Uterus (tissue), 4 donors: ENCODE results near the gene PTPRJ. TPM values are rescaled to one million over a fixed set of nuclear protein-coding genes. Genes with fewer than 3 reads are reported as not detected.

Experiments
- DNase-seq, 2 donors: peaks; one replicate each; pipeline ENCODE4 v3.0.0-alpha.2; 2019 to 2020
- H3K27ac ChIP-seq, 2 donors: fragments of 200-600 bp; sonication (generic); 1 replicate in 1 of 2; 2 replicates in 1 of 2; pipeline ENCODE4 v1.5.1; 2016 to 2018
- H3K27me3 ChIP-seq, 2 donors: fragments of 200-600 bp; sonication (generic); one replicate each; pipeline ENCODE4 v1.5.1; 2018 to 2019; ENCODE audit warnings: control low read depth in 1 of 2
- H3K36me3 ChIP-seq, 2 donors: fragments of 200-600 bp; sonication (generic); one replicate each; pipeline ENCODE4 v1.5.1; 2019; ENCODE audit warnings: control low read depth in 1 of 2
- H3K4me1 ChIP-seq, 2 donors: fragments of 200-600 bp; sonication (generic); one replicate each; pipeline ENCODE4 v1.5.1; 2018 to 2019; ENCODE audit warnings: control low read depth in 1 of 2
- H3K4me3 ChIP-seq, 2 donors: fragments of 200-600 bp; sonication (generic); 1 replicate in 1 of 2; 2 replicates in 1 of 2; pipeline ENCODE4 v1.5.1; 2018 to 2019; ENCODE audit warnings: mild to moderate bottlenecking in 1 of 2
- H3K9me3 ChIP-seq, 2 donors: fragments of 200-600 bp; sonication (generic); one replicate each; pipeline ENCODE4 v1.5.1; 2019; ENCODE audit warnings: control low read depth in 1 of 2
- CTCF ChIP-seq, 4 experiments: fragments of 200-600 bp in 2 of 4; fragments of 450-650 bp in 2 of 4; sonication (generic) in 2 of 4; IDR thresholded peaks; one replicate each; pipeline ENCODE4 v1.5.1; 2016 to 2019; ENCODE audit warnings: antibody characterized with exemption in 4 of 4, mild to moderate bottlenecking in 2 of 4, moderate library complexity in 1 of 4
- POLR2A ChIP-seq, 2 donors: fragments of 450-650 bp; IDR thresholded peaks; one replicate each; pipeline ENCODE4 v1.6.1; 2016; ENCODE audit warnings: antibody characterized with exemption in 2 of 2, mild to moderate bottlenecking in 1 of 2, moderate library complexity in 1 of 2
- intact Hi-C: fragments of 100-400 bp; cut with DNase I; formaldehyde crosslinking; loops from one replicate; pipeline ENCODE4 v1.15.1; 2023; ENCODE audit warnings: low total_unique reads
- total RNA-seq, 4 donors: library from RNA; depleted of rRNA in 3 of 4; stranded (reverse); fragments of >200 nt in 3 of 4; gene quantifications; one replicate each; pipeline versions ENCODE4 v1.1.0 to v1.2.4, GENCODE V29; 2014 to 2023
- donor health status: DM: yes; HTN: yes; CAD: no.

Gene PTPRJ
- total RNA-seq, 4 donors from 2014 or later, result 2.1 to 22.1 (median 7.1) TPM

DNA sequence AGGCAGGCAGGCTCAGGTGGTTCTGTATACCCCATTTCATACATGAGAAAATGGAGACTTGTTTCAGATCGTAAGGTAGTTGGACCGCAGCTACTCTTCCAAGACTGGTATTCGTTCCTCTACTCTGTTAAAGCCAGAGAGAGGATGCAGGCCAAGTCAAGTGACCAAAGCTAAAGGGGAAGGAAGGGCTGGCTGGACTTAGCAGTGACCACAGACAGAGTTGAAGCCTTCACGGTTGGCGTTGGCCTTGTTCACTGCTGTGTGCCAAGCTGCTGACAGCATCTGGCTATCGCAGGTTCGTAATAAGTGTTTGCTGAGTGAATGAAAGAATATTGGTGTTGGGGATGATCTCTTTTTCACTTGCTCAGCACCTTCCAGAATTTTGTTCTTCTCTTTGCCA, 64.2 kb downstream of the PTPRJ start:
- Histone ChIP-seq H3K4me3 (no peak overlapping the region), H3K27ac (no peak overlapping the region), H3K27me3 (no peaks in the 10 kb centered on the region), H3K36me3 (no peaks in the 10 kb centered on the region), H3K4me1 (no peaks in the 10 kb centered on the region), H3K9me3 (no peaks in the 10 kb centered on the region)
- no peak for DNase-seq
- intact Hi-C loops, result no loop called here
- TF ChIP-seq POLR2A (IDR thresholded peaks at IDR 0.05) (no peak), CTCF (IDR thresholded peaks at IDR 0.05) (no peak)

- no peak for DNase-seq
- TF ChIP-seq POLR2A (IDR thresholded peaks at IDR 0.05), result no peak
- no peak for TF ChIP-seq CTCF (IDR thresholded peaks at IDR 0.05)
- no peaks in the 10 kb centered on the region for H3K36me3 ChIP-seq
- no peaks in the 10 kb centered on the region for H3K9me3 ChIP-seq
- H3K4me3 ChIP-seq, result no peak overlapping the region
- H3K4me1 ChIP-seq, result no peaks in the 10 kb centered on the region
- no peaks in the 10 kb centered on the region for H3K27me3 ChIP-seq
- intact Hi-C loops, result no loop called here
- H3K27ac ChIP-seq, result no peak overlapping the region
Observed at GRCh38 chr11:48045536-48045935, 65.2 kb downstream of the PTPRJ start.

DNA sequence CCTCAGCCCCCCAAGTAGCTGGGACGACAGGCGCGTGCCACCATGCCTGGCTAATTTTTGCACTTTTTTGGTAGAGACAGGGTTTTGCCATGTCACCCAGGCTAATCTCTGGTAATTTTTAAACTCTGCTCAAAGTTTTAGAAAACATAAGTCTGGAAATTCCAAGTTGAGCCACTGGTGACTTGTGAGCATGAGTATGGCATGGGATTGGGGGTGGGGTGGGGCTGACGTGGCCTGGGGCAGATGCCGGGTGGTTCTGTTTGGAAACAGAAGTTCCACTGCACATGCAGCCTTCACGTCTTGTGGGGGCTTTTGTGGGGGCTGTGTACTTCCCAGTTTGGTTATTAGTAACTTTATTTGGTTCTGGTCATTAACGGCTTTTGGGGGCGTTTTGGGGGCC, 67.3 kb downstream of the PTPRJ start:
- intact Hi-C loops, result no loop called here
- no peak for DNase-seq
- H3K36me3 ChIP-seq, result no peaks in the 10 kb centered on the region
- no peak overlapping the region for H3K4me3 ChIP-seq
- no peaks in the 10 kb centered on the region for H3K9me3 ChIP-seq
- H3K27ac ChIP-seq, result no peak overlapping the region
- no peak for TF ChIP-seq POLR2A (IDR thresholded peaks at IDR 0.05)
- no peak for TF ChIP-seq CTCF (IDR thresholded peaks at IDR 0.05)
- H3K4me1 ChIP-seq, result no peaks in the 10 kb centered on the region
- no peaks in the 10 kb centered on the region for H3K27me3 ChIP-seq

DNA sequence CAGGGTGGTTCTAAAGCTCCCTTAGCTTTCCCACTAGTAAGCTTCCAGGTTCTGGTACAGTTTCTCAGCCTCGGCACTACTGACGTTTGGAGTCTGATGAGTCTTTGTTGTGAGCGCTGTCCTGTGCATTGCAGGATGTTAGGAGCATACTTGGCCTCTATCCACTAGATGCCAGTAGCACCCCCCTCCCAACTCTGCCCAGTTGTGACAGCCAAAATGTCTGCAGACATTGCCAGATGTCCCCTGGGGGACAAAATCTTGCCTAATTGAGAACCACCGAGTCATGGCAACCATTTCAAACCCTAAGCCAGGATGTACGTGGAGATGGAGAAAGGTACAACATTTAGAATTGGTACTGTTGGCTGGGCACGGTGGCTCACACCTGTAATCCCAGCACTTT, 68.7 kb downstream of the PTPRJ start:
- Histone ChIP-seq H3K4me3 (no peak overlapping the region), H3K9me3 (no peaks in the 10 kb centered on the region), H3K27ac (no peak overlapping the region), H3K36me3 (no peaks in the 10 kb centered on the region), H3K4me1 (no peaks in the 10 kb centered on the region), H3K27me3 (no peaks in the 10 kb centered on the region)
- DNase-seq, result no peak
- intact Hi-C loops, result no loop called here
- no peak for TF ChIP-seq CTCF (IDR thresholded peaks at IDR 0.05)
- no peak for TF ChIP-seq POLR2A (IDR thresholded peaks at IDR 0.05)

- Histone ChIP-seq H3K4me1 (no peaks in the 10 kb centered on the region), H3K27ac (no peak overlapping the region)
- intact Hi-C loops, result no loop called here
Observed at GRCh38 chr11:48050304-48050703, 69.9 kb downstream of the PTPRJ start.

More at GRCh38 chr11:48050304-48050703, 69.9 kb downstream of the PTPRJ start:
- Histone ChIP-seq H3K9me3 (no peaks in the 10 kb centered on the region), H3K36me3 (no peaks in the 10 kb centered on the region), H3K4me3 (no peak overlapping the region), H3K27me3 (no peaks in the 10 kb centered on the region)
- DNase-seq, result no peak
- TF ChIP-seq CTCF (IDR thresholded peaks at IDR 0.05), result no peak
- no peak for TF ChIP-seq POLR2A (IDR thresholded peaks at IDR 0.05)
